ENCODE measurements around the gene KCNT2. TPM values are rescaled to one million over a fixed set of nuclear protein-coding genes. Genes with fewer than 3 reads are reported as not detected.

KCNT2 gene
- total and polyA plus RNA-seq, 2 donors (not counting 3 experiments of a cell fraction or from before 2014, with no cell fraction given): 0.46 to 1.6 TPM

DNA sequence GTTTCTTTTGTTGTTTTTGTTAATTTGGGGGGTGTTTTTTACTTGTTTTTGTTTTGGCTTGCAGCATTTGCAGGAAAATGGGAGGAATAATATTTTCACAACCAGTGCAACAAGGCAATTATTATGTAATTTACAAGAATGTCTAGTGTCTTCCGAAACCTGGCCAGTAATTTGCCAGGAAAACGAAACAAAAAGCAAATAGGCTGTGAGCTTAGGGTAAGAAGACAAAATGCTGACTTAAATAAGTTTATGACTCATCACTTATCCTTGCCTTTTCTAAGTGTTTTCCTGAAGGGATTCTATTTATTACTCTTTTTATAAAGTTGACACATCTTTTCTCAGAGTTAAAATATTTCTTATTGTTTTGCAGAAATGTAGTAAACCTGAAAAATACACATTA, 49.8 kb downstream of the KCNT2 start:
- H3K9me1 ChIP-seq (replicated peaks; ENCODE audit: control insufficient read depth, extremely low read depth, insufficient read depth, low read length): no peaks in the 10 kb centered on the region
- TF ChIP-seq EZH2 (IDR thresholded peaks at IDR 0.05; ENCODE audit: borderline replicate concordance, low read depth, low read length, severe bottlenecking) (no peak), JUN (IDR thresholded peaks at IDR 0.05; ENCODE audit: borderline replicate concordance, insufficient read depth, insufficient read length, low read depth) (peak; percentile 74), POLR2A (IDR thresholded peaks at IDR 0.05; ENCODE audit: low read depth, low read length) (no peak), FOS (IDR thresholded peaks at IDR 0.05; ENCODE audit: borderline replicate concordance, insufficient read depth, low read length) (peak; percentile 47), POLR2AphosphoS5 (IDR thresholded peaks at IDR 0.05; ENCODE audit: insufficient read depth, low read depth, low read length) (no peak), GATA2 (IDR thresholded peaks at IDR 0.05; ENCODE audit: insufficient read depth, insufficient read length, low read depth, low read length) (no peak), MYC (IDR thresholded peaks at IDR 0.05; ENCODE audit: low read depth, low read length) (no peak)
- TF ChIP-seq, protein P1, sequence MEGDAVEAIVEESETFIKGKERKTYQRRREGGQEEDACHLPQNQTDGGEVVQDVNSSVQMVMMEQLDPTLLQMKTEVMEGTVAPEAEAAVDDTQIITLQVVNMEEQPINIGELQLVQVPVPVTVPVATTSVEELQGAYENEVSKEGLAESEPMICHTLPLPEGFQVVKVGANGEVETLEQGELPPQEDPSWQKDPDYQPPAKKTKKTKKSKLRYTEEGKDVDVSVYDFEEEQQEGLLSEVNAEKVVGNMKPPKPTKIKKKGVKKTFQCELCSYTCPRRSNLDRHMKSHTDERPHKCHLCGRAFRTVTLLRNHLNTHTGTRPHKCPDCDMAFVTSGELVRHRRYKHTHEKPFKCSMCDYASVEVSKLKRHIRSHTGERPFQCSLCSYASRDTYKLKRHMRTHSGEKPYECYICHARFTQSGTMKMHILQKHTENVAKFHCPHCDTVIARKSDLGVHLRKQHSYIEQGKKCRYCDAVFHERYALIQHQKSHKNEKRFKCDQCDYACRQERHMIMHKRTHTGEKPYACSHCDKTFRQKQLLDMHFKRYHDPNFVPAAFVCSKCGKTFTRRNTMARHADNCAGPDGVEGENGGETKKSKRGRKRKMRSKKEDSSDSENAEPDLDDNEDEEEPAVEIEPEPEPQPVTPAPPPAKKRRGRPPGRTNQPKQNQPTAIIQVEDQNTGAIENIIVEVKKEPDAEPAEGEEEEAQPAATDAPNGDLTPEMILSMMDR (IDR thresholded peaks at IDR 0.05; ENCODE audit: extremely low read depth in 1 of 2, insufficient read depth in 1 of 2, low read depth in 1 of 2, low read length in 2 of 2): no peak
- TF ChIP-seq, protein P2, sequence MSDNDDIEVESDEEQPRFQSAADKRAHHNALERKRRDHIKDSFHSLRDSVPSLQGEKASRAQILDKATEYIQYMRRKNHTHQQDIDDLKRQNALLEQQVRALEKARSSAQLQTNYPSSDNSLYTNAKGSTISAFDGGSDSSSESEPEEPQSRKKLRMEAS (IDR thresholded peaks at IDR 0.05; ENCODE audit: insufficient read depth, insufficient read length): no peak
- peak overlapping the region; percentile 79 for H2AFZ ChIP-seq (ENCODE audit: low read depth, low read length)
- H3K36me3 ChIP-seq (ENCODE audit: control insufficient read depth in 2 of 2, extremely low read depth in 1 of 2, insufficient read depth in 2 of 2, low read length in 2 of 2): no peaks in the 10 kb centered on the region
- ChIA-PET POLR2A (no interaction called here), CTCF (interaction anchor here (1.2 to 1.6 kb wide), 2 partner anchors 16 to 102 kb away, joined by 4 read pairs; no protein-coding TSS in a partner anchor)
- peak overlapping the region in 2 of 3 experiments; percentile 83 for H3K4me3 ChIP-seq (replicated peaks in 1 of 3; ENCODE audit: insufficient read depth in 1 of 3, low read depth in 1 of 3, low read length in 3 of 3)
- no peaks in the 10 kb centered on the region for H3K79me2 ChIP-seq (ENCODE audit: control insufficient read depth, insufficient read depth, low read length)
- H3K9me3 ChIP-seq (replicated peaks; ENCODE audit: control insufficient read depth, insufficient read depth, low read length): no peaks in the 10 kb centered on the region
- peak overlapping the region; percentile 57 for H3K9ac ChIP-seq (replicated peaks; ENCODE audit: extremely low read depth, insufficient read depth, low read length)
- DNase-seq (ENCODE audit: low read depth, low spot score) (peak; percentile 71), FAIRE-seq (peak; percentile 69)
- H3K27me3 ChIP-seq (ENCODE audit: control insufficient read depth in 2 of 2, insufficient read depth in 2 of 2, low read length in 2 of 2): no peaks in the 10 kb centered on the region
- H3K27ac ChIP-seq (ENCODE audit: insufficient read depth, low read depth, low read length): peak overlapping the region; percentile 29
- peak overlapping the region; percentile 96 for H3K4me2 ChIP-seq (ENCODE audit: insufficient read depth, low read length)
- no peaks in the 10 kb centered on the region for H3K4me1 ChIP-seq (ENCODE audit: control insufficient read depth, extremely low read depth, insufficient read depth, low read length)
- dilution Hi-C loops (cut with MboI; ENCODE audit: extremely low pct_ligation_motif_present, low sequenced_read_pairs): no loop called here
- intact Hi-C loops (cut with micrococcal nuclease): loop anchor here (5.0 kb wide), 2 partner anchors 104 to 201 kb away; no protein-coding TSS in a partner anchor
- no TSS peak for BruUV-seq (replicated peaks)
- no peaks in the 10 kb centered on the region for H4K20me1 ChIP-seq (replicated peaks; ENCODE audit: control insufficient read depth, extremely low read depth, insufficient read depth, low read length)
